GM12878 (cell line): ENCODE results near the gene SLC37A1. TPM values are rescaled to one million over a fixed set of nuclear protein-coding genes. Genes with fewer than 3 reads are reported as not detected.

Source experiments
- ETV6 ChIP-seq, 2 experiments: fragments of 450-650 bp in 1 of 2; IDR thresholded peaks in 1 of 2; conservative IDR thresholded peaks in 1 of 2; 2 replicates each; pipeline ENCODE4 v1.6.1; 2014; ENCODE audit warnings: antibody characterized with exemption in 1 of 2, borderline replicate concordance in 1 of 2, low read depth in 1 of 2, mild to moderate bottlenecking in 1 of 2, moderate library complexity in 1 of 2
- LARP7 ChIP-seq: fragments of 450-650 bp; IDR thresholded peaks from 2 replicates; pipeline ENCODE4 v1.6.1; 2017; ENCODE audit warnings: mild to moderate bottlenecking
- MEF2A ChIP-seq: IDR thresholded peaks from 2 replicates; pipeline ENCODE4 v1.6.1; 2011; ENCODE audit warnings: low read depth, mild to moderate bottlenecking, low read length, moderate library complexity; ENCODE audit not compliant: insufficient read depth
- RB1 ChIP-seq: fragments of 450-650 bp; formaldehyde crosslinking; IDR thresholded peaks from 2 replicates; pipeline ENCODE4 v1.6.1; 2017; ENCODE audit warnings: mild to moderate bottlenecking, borderline replicate concordance
- SMAD1 ChIP-seq: fragments of 450-650 bp; IDR thresholded peaks from 2 replicates; pipeline ENCODE4 v1.6.1; 2018; ENCODE audit warnings: mild to moderate bottlenecking, low read depth; ENCODE audit not compliant: partially characterized antibody
- SMAD5 ChIP-seq: IDR thresholded peaks from 2 replicates; pipeline ENCODE4 v1.6.1; 2016; ENCODE audit warnings: antibody characterized with exemption, low read depth
- TBL1XR1 ChIP-seq: IDR thresholded peaks from 2 replicates; pipeline ENCODE4 v1.6.1; 2012; ENCODE audit warnings: low read depth, low read length, improper control_type of control experiment
- ZNF207 ChIP-seq: fragments of 450-650 bp; IDR thresholded peaks from 2 replicates; pipeline ENCODE4 v1.6.1; 2014; ENCODE audit warnings: antibody characterized with exemption, mild to moderate bottlenecking, borderline replicate concordance
- polyA plus RNA-seq, 11 experiments: library from polyadenylated mRNA; depleted of rRNA in 4 of 11; unstranded in 6 of 11; stranded (reverse) in 5 of 11; fragments of >200 nt; fragmentation: Nextera tagmentation in 4 of 11; fragmentation: Illumina TruSeq in 1 of 11; extraction: Ambion mirVana in 4 of 11; extraction: Trizol in 1 of 11; gene quantifications; 1 replicate in 1 of 11; 2 replicates in 10 of 11; pipeline versions ENCODE4 v1.2.1 to v1.2.3, GENCODE V29; 2011 to 2016; ENCODE audit warnings: inconsistent platforms in 2 of 11, missing spikeins in 2 of 11, low read depth in 1 of 11
- total RNA-seq, 4 experiments: library from RNA; depleted of rRNA in 3 of 4; stranded (reverse); fragments of >200 nt in 3 of 4; fragmentation: Illumina TruSeq in 1 of 4; extraction: Trizol in 1 of 4; gene quantifications; 2 replicates each; pipeline versions ENCODE4 v1.2.1 to v1.2.3, GENCODE V29; 2013 to 2021
- TF ChIP-seq, protein P1 (sequence below): fragments of 450-650 bp; IDR thresholded peaks from 2 replicates; pipeline ENCODE4 v1.6.1; 2016; ENCODE audit warnings: mild to moderate bottlenecking, moderate library complexity, borderline replicate concordance
- TF ChIP-seq, protein P2 (sequence below): fragments of 450-650 bp; IDR thresholded peaks from 2 replicates; pipeline ENCODE4 v1.6.1; 2017; ENCODE audit warnings: antibody characterized with exemption, mild to moderate bottlenecking, moderate library complexity
- TF ChIP-seq, protein P3 (sequence below): IDR thresholded peaks from 2 replicates; pipeline ENCODE4 v1.6.1; 2012; ENCODE audit warnings: improper control_type of control experiment, low read depth, low read length; ENCODE audit not compliant: insufficient replicate concordance
- TF ChIP-seq, protein P4 (sequence below): fragments of 450-650 bp; formaldehyde crosslinking; IDR thresholded peaks from 2 replicates; pipeline ENCODE4 v1.4.0; 2020; ENCODE audit warnings: mild to moderate bottlenecking, moderate library complexity

Gene SLC37A1
- total and polyA plus RNA-seq, 10 of the 15 experiments (the other 5 are each of a cell fraction or from before 2014, with no cell fraction given), result 1.1 to 35.5 (median 24.4) TPM

DNA sequence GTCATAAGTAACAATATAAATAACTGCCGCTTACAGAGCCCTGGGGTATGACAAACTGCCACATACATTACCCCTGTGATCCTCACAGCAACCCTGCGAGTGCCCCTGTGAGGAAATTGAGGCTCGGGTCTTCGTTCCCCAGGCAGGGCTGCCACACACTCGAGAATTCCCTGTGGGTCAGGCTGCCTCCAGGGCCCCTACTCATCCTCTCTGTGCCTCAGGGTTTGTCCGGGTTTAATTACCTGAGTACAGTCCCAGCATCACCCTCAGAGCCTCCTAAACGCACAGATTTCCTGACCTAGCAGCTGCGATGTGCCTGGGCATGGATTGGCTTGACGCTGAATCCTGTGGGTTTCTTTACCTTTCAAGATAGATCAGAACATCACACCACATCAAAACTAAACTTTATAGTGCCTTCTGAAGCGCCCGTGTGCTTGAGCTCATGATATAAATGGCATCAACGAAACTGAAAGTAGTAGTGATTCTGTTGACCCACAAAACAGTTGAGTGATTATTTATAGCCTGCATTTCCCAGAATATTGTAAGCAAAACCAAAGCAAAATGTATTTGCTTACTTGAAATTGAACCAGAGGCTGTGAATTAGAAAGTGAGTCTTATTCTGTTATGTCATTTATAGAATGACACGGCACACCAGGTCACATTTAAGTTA, 14.0 kb downstream of the SLC37A1 start (continued):
- TF ChIP-seq LARP7, result no peak
- TF ChIP-seq, protein P1, sequence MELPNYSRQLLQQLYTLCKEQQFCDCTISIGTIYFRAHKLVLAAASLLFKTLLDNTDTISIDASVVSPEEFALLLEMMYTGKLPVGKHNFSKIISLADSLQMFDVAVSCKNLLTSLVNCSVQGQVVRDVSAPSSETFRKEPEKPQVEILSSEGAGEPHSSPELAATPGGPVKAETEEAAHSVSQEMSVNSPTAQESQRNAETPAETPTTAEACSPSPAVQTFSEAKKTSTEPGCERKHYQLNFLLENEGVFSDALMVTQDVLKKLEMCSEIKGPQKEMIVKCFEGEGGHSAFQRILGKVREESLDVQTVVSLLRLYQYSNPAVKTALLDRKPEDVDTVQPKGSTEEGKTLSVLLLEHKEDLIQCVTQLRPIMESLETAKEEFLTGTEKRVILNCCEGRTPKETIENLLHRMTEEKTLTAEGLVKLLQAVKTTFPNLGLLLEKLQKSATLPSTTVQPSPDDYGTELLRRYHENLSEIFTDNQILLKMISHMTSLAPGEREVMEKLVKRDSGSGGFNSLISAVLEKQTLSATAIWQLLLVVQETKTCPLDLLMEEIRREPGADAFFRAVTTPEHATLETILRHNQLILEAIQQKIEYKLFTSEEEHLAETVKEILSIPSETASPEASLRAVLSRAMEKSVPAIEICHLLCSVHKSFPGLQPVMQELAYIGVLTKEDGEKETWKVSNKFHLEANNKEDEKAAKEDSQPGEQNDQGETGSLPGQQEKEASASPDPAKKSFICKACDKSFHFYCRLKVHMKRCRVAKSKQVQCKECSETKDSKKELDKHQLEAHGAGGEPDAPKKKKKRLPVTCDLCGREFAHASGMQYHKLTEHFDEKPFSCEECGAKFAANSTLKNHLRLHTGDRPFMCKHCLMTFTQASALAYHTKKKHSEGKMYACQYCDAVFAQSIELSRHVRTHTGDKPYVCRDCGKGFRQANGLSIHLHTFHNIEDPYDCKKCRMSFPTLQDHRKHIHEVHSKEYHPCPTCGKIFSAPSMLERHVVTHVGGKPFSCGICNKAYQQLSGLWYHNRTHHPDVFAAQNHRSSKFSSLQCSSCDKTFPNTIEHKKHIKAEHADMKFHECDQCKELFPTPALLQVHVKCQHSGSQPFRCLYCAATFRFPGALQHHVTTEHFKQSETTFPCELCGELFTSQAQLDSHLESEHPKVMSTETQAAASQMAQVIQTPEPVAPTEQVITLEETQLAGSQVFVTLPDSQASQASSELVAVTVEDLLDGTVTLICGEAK, result peak; percentile 75
- 0 out of 2 replicates have a peak, but pooled peaks have one; percentile 32 for TF ChIP-seq RB1
- TF ChIP-seq SMAD5, result no peak
- 0 out of 4 replicates have a peak, but pooled peaks of 1 of the 2 experiments have one; percentile 33 for TF ChIP-seq ETV6 (conservative IDR thresholded peaks at IDR 0.05 in 1 of 2, IDR thresholded peaks at IDR 0.05 in 1 of 2; ENCODE audit: borderline replicate concordance in 1 of 2, low read depth in 1 of 2)
- TF ChIP-seq MEF2A, result peak; percentile 94
- TF ChIP-seq, protein P2, sequence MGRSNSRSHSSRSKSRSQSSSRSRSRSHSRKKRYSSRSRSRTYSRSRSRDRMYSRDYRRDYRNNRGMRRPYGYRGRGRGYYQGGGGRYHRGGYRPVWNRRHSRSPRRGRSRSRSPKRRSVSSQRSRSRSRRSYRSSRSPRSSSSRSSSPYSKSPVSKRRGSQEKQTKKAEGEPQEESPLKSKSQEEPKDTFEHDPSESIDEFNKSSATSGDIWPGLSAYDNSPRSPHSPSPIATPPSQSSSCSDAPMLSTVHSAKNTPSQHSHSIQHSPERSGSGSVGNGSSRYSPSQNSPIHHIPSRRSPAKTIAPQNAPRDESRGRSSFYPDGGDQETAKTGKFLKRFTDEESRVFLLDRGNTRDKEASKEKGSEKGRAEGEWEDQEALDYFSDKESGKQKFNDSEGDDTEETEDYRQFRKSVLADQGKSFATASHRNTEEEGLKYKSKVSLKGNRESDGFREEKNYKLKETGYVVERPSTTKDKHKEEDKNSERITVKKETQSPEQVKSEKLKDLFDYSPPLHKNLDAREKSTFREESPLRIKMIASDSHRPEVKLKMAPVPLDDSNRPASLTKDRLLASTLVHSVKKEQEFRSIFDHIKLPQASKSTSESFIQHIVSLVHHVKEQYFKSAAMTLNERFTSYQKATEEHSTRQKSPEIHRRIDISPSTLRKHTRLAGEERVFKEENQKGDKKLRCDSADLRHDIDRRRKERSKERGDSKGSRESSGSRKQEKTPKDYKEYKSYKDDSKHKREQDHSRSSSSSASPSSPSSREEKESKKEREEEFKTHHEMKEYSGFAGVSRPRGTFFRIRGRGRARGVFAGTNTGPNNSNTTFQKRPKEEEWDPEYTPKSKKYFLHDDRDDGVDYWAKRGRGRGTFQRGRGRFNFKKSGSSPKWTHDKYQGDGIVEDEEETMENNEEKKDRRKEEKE, result no peak
- TF ChIP-seq, protein P3, sequence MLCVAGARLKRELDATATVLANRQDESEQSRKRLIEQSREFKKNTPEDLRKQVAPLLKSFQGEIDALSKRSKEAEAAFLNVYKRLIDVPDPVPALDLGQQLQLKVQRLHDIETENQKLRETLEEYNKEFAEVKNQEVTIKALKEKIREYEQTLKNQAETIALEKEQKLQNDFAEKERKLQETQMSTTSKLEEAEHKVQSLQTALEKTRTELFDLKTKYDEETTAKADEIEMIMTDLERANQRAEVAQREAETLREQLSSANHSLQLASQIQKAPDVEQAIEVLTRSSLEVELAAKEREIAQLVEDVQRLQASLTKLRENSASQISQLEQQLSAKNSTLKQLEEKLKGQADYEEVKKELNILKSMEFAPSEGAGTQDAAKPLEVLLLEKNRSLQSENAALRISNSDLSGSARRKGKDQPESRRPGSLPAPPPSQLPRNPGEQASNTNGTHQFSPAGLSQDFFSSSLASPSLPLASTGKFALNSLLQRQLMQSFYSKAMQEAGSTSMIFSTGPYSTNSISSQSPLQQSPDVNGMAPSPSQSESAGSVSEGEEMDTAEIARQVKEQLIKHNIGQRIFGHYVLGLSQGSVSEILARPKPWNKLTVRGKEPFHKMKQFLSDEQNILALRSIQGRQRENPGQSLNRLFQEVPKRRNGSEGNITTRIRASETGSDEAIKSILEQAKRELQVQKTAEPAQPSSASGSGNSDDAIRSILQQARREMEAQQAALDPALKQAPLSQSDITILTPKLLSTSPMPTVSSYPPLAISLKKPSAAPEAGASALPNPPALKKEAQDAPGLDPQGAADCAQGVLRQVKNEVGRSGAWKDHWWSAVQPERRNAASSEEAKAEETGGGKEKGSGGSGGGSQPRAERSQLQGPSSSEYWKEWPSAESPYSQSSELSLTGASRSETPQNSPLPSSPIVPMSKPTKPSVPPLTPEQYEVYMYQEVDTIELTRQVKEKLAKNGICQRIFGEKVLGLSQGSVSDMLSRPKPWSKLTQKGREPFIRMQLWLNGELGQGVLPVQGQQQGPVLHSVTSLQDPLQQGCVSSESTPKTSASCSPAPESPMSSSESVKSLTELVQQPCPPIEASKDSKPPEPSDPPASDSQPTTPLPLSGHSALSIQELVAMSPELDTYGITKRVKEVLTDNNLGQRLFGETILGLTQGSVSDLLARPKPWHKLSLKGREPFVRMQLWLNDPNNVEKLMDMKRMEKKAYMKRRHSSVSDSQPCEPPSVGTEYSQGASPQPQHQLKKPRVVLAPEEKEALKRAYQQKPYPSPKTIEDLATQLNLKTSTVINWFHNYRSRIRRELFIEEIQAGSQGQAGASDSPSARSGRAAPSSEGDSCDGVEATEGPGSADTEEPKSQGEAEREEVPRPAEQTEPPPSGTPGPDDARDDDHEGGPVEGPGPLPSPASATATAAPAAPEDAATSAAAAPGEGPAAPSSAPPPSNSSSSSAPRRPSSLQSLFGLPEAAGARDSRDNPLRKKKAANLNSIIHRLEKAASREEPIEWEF, result no peak
- TF ChIP-seq SMAD1, result no peak
- no peak for TF ChIP-seq ZNF207
- TF ChIP-seq, protein P4, sequence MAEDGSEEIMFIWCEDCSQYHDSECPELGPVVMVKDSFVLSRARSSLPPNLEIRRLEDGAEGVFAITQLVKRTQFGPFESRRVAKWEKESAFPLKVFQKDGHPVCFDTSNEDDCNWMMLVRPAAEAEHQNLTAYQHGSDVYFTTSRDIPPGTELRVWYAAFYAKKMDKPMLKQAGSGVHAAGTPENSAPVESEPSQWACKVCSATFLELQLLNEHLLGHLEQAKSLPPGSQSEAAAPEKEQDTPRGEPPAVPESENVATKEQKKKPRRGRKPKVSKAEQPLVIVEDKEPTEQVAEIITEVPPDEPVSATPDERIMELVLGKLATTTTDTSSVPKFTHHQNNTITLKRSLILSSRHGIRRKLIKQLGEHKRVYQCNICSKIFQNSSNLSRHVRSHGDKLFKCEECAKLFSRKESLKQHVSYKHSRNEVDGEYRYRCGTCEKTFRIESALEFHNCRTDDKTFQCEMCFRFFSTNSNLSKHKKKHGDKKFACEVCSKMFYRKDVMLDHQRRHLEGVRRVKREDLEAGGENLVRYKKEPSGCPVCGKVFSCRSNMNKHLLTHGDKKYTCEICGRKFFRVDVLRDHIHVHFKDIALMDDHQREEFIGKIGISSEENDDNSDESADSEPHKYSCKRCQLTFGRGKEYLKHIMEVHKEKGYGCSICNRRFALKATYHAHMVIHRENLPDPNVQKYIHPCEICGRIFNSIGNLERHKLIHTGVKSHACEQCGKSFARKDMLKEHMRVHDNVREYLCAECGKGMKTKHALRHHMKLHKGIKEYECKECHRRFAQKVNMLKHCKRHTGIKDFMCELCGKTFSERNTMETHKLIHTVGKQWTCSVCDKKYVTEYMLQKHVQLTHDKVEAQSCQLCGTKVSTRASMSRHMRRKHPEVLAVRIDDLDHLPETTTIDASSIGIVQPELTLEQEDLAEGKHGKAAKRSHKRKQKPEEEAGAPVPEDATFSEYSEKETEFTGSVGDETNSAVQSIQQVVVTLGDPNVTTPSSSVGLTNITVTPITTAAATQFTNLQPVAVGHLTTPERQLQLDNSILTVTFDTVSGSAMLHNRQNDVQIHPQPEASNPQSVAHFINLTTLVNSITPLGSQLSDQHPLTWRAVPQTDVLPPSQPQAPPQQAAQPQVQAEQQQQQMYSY (CRISPR knock-in tag), result no peak
- peak; percentile 95 for TF ChIP-seq TBL1XR1
